ENCODE measurements around the gene FAIM2. TPM values are rescaled to one million over a fixed set of nuclear protein-coding genes. Genes with fewer than 3 reads are reported as not detected.

Gene FAIM2
- total RNA-seq, 1 experiment from 2014 or later, result 0.18 TPM

GRCh38 chr12:49865782-49866135, 37.9 kb downstream of the FAIM2 start:
- H3F3A ChIP-seq (ENCODE audit: low read length, unreplicated experiment), result no peaks in the 10 kb centered on the region
- H3K4me2 ChIP-seq (ENCODE audit: low read length), result no peak overlapping the region
- H3K79me2 ChIP-seq (ENCODE audit: low read length), result no peaks in the 10 kb centered on the region
- TF ChIP-seq EZH2phosphoT487 (IDR thresholded peaks at IDR 0.05; ENCODE audit: borderline replicate concordance, low read length), result no peak
- TF ChIP-seq EZH2 (IDR thresholded peaks at IDR 0.05; ENCODE audit: low read length, unreplicated experiment), result no peak
- TF ChIP-seq CTCF (conservative IDR thresholded peaks at IDR 0.05; ENCODE audit: low read depth, low read length), result no peak
- H3K9me2 ChIP-seq (replicated peaks; ENCODE audit: low read length), result no peaks in the 10 kb centered on the region
- H4K20me1 ChIP-seq (ENCODE audit: low read length), result no peaks in the 10 kb centered on the region
- BruUV-seq (replicated peaks), result no TSS peak
- peaks cover 8% of the 10 kb centered on the region for H3K4me1 ChIP-seq (ENCODE audit: insufficient read depth, low read length)
- no peaks in the 10 kb centered on the region for H3K36me3 ChIP-seq (ENCODE audit: low read depth, low read length)
- H3K9ac ChIP-seq (ENCODE audit: low read length), result no peak overlapping the region
- H2AFZ ChIP-seq (ENCODE audit: low read length), result no peak overlapping the region
- intact Hi-C loops (cut with micrococcal nuclease), result loop anchor here (10.0 kb wide), 1 partner anchor 99 kb away; the partner anchor contains the start of gene AQP5
- H3K9me3 ChIP-seq (ENCODE audit: low read length), result no peaks in the 10 kb centered on the region
- no peak for ATAC-seq
- ChIA-PET CTCF (interaction anchor here (0.5 to 2.1 kb wide), 2 partner anchors 205 to 529 kb away, joined by 6 to 9 read pairs; no protein-coding TSS in a partner anchor), POLR2A (ENCODE audit: unreplicated experiment) (no interaction called here)
- no peak for DNase-seq
- H3K27ac ChIP-seq (ENCODE audit: low read length), result no peak overlapping the region
- H3K4me3 ChIP-seq (ENCODE audit: low read length), result no peak overlapping the region
- H3K27me3 ChIP-seq (ENCODE audit: low read length), result no peaks in the 10 kb centered on the region

GRCh38 chr12:49865109-49865781, 38.5 kb downstream of the FAIM2 start:
- no peak overlapping the region for H3K9ac ChIP-seq (ENCODE audit: low read length)
- H2AFZ ChIP-seq (ENCODE audit: low read length), result no peak overlapping the region
- H3K79me2 ChIP-seq (ENCODE audit: low read length), result no peaks in the 10 kb centered on the region
- H3K27ac ChIP-seq (ENCODE audit: low read length), result no peak overlapping the region
- CTCF ChIA-PET, result interaction anchor here (0.5 kb wide), 1 partner anchor 530 kb away, joined by 6 read pairs; no protein-coding TSS in a partner anchor
- no peaks in the 10 kb centered on the region for H3F3A ChIP-seq (ENCODE audit: low read length, unreplicated experiment)
- H3K4me2 ChIP-seq (ENCODE audit: low read length), result no peak overlapping the region
- H3K36me3 ChIP-seq (ENCODE audit: low read depth, low read length), result no peaks in the 10 kb centered on the region
- TF ChIP-seq CTCF (conservative IDR thresholded peaks at IDR 0.05; ENCODE audit: low read depth, low read length) (no peak), EZH2 (IDR thresholded peaks at IDR 0.05; ENCODE audit: low read length, unreplicated experiment) (no peak), EZH2phosphoT487 (IDR thresholded peaks at IDR 0.05; ENCODE audit: borderline replicate concordance, low read length) (no peak)
- peaks cover 8% of the 10 kb centered on the region for H3K4me1 ChIP-seq (ENCODE audit: insufficient read depth, low read length)
- H3K9me2 ChIP-seq (replicated peaks; ENCODE audit: low read length), result no peaks in the 10 kb centered on the region
- POLR2A ChIA-PET (ENCODE audit: unreplicated experiment), result no interaction called here
- H3K4me3 ChIP-seq (ENCODE audit: low read length), result no peak overlapping the region
- intact Hi-C loops (cut with micrococcal nuclease), result loop anchor here (10.0 kb wide), 1 partner anchor 100 kb away; the partner anchor contains the start of gene AQP5
- no peaks in the 10 kb centered on the region for H4K20me1 ChIP-seq (ENCODE audit: low read length)
- no peaks in the 10 kb centered on the region for H3K27me3 ChIP-seq (ENCODE audit: low read length)
- no peak for ATAC-seq
- DNase-seq, result no peak
- no TSS peak for BruUV-seq (replicated peaks)
- H3K9me3 ChIP-seq (ENCODE audit: low read length), result no peaks in the 10 kb centered on the region

- Histone ChIP-seq H3F3A (ENCODE audit: low read length, unreplicated experiment) (no peaks in the 10 kb centered on the region), H2AFZ (ENCODE audit: low read length) (no peak overlapping the region), H3K27me3 (ENCODE audit: low read length) (no peaks in the 10 kb centered on the region), H4K20me1 (ENCODE audit: low read length) (no peaks in the 10 kb centered on the region), H3K4me2 (ENCODE audit: low read length) (no peak overlapping the region), H3K36me3 (ENCODE audit: low read depth, low read length) (no peaks in the 10 kb centered on the region), H3K4me3 (ENCODE audit: low read length) (no peak overlapping the region), H3K9me2 (replicated peaks; ENCODE audit: low read length) (no peaks in the 10 kb centered on the region), H3K9me3 (ENCODE audit: low read length) (no peaks in the 10 kb centered on the region), H3K79me2 (ENCODE audit: low read length) (no peaks in the 10 kb centered on the region), H3K9ac (ENCODE audit: low read length) (no peak overlapping the region), H3K27ac (ENCODE audit: low read length) (no peak overlapping the region), H3K4me1 (ENCODE audit: insufficient read depth, low read length) (peaks cover 8% of the 10 kb centered on the region)
- intact Hi-C loops (cut with micrococcal nuclease), result loop anchor here (10.0 kb wide), 1 partner anchor 100 kb away; the partner anchor contains the start of gene AQP5
- DNase-seq (no peak), ATAC-seq (no peak)
- BruUV-seq (replicated peaks), result no TSS peak
- CTCF ChIA-PET, result no interaction called here
- POLR2A ChIA-PET (ENCODE audit: unreplicated experiment), result no interaction called here
- no peak for TF ChIP-seq CTCF (conservative IDR thresholded peaks at IDR 0.05; ENCODE audit: low read depth, low read length)
- TF ChIP-seq EZH2phosphoT487 (IDR thresholded peaks at IDR 0.05; ENCODE audit: borderline replicate concordance, low read length), result no peak
- TF ChIP-seq EZH2 (IDR thresholded peaks at IDR 0.05; ENCODE audit: low read length, unreplicated experiment), result no peak
Observed at GRCh38 chr12:49864798-49865090, 39.0 kb downstream of the FAIM2 start.

Measured in PC-3 (cell line).